GM23338 (cell line): Measurements from ENCODE around the gene RPS4Y2.

Source experiments
- CREB1 ChIP-seq: fragments of 250-450 bp; sonication (Bioruptor Pico); IDR thresholded peaks from 2 replicates; pipeline ENCODE4 v1.5.0; 2020; ENCODE audit warnings: low read depth, mild to moderate bottlenecking, moderate library complexity
- CTCF ChIP-seq, 2 experiments: fragments of 200-600 bp in 1 of 2; sonication (generic) in 1 of 2; conservative IDR thresholded peaks; 2 replicates each; pipeline versions ENCODE4 v1.5.1 to v1.6.1; 2016 to 2017; ENCODE audit warnings: antibody characterized with exemption in 2 of 2, low read depth in 2 of 2, mild to moderate bottlenecking in 2 of 2, moderate library complexity in 1 of 2
- EZH2phosphoT487 ChIP-seq: fragments of 200-600 bp; sonication (generic); IDR thresholded peaks from one replicate; pipeline ENCODE4 v1.8.1; 2018; ENCODE audit warnings: antibody characterized with exemption; ENCODE audit not compliant: unreplicated experiment
- JUNB ChIP-seq: IDR thresholded peaks from one replicate; pipeline ENCODE4 v1.6.1; 2016; ENCODE audit warnings: antibody characterized with exemption; ENCODE audit not compliant: unreplicated experiment
- TF ChIP-seq, protein P1 (sequence below): fragments of 250-450 bp; sonication (Bioruptor Pico); IDR thresholded peaks from 2 replicates; pipeline ENCODE4 v1.5.0; 2020; ENCODE audit warnings: mild to moderate bottlenecking, moderate library complexity

- TF ChIP-seq CTCF (conservative IDR thresholded peaks at IDR 0.05; ENCODE audit: low read depth in 2 of 2) = no peak
- TF ChIP-seq CREB1 (CRISPR knock-in tag) = no peak
- TF ChIP-seq, protein P1, sequence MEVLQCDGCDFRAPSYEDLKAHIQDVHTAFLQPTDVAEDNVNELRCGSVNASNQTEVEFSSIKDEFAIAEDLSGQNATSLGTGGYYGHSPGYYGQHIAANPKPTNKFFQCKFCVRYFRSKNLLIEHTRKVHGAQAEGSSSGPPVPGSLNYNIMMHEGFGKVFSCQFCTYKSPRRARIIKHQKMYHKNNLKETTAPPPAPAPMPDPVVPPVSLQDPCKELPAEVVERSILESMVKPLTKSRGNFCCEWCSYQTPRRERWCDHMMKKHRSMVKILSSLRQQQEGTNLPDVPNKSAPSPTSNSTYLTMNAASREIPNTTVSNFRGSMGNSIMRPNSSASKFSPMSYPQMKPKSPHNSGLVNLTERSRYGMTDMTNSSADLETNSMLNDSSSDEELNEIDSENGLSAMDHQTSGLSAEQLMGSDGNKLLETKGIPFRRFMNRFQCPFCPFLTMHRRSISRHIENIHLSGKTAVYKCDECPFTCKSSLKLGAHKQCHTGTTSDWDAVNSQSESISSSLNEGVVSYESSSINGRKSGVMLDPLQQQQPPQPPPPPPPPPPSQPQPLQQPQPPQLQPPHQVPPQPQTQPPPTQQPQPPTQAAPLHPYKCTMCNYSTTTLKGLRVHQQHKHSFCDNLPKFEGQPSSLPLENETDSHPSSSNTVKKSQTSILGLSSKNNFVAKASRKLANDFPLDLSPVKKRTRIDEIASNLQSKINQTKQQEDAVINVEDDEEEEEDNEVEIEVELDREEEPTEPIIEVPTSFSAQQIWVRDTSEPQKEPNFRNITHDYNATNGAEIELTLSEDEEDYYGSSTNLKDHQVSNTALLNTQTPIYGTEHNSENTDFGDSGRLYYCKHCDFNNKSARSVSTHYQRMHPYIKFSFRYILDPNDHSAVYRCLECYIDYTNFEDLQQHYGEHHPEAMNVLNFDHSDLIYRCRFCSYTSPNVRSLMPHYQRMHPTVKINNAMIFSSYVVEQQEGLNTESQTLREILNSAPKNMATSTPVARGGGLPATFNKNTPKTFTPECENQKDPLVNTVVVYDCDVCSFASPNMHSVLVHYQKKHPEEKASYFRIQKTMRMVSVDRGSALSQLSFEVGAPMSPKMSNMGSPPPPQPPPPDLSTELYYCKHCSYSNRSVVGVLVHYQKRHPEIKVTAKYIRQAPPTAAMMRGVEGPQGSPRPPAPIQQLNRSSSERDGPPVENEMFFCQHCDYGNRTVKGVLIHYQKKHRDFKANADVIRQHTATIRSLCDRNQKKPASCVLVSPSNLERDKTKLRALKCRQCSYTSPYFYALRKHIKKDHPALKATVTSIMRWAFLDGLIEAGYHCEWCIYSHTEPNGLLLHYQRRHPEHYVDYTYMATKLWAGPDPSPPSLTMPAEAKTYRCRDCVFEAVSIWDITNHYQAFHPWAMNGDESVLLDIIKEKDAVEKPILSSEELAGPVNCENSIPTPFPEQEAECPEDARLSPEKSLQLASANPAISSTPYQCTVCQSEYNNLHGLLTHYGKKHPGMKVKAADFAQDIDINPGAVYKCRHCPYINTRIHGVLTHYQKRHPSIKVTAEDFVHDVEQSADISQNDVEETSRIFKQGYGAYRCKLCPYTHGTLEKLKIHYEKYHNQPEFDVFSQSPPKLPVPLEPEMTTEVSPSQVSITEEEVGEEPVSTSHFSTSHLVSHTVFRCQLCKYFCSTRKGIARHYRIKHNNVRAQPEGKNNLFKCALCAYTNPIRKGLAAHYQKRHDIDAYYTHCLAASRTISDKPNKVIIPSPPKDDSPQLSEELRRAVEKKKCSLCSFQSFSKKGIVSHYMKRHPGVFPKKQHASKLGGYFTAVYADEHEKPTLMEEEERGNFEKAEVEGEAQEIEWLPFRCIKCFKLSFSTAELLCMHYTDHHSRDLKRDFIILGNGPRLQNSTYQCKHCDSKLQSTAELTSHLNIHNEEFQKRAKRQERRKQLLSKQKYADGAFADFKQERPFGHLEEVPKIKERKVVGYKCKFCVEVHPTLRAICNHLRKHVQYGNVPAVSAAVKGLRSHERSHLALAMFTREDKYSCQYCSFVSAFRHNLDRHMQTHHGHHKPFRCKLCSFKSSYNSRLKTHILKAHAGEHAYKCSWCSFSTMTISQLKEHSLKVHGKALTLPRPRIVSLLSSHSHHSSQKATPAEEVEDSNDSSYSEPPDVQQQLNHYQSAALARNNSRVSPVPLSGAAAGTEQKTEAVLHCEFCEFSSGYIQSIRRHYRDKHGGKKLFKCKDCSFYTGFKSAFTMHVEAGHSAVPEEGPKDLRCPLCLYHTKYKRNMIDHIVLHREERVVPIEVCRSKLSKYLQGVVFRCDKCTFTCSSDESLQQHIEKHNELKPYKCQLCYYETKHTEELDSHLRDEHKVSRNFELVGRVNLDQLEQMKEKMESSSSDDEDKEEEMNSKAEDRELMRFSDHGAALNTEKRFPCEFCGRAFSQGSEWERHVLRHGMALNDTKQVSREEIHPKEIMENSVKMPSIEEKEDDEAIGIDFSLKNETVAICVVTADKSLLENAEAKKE (CRISPR knock-in tag) = no peak
- TF ChIP-seq JUNB = no peak
- TF ChIP-seq EZH2phosphoT487 = no peak
Measured at GRCh38 chrY:20813459-20813858, 57.6 kb downstream of the RPS4Y2 start.
